Inferior parietal cortex (tissue), 1 donor: ENCODE results near the gene PTGES3L.
"Not testable (repeated sequence)": the region's sequence is repeated elsewhere in the genome, so short reads cannot be mapped to it uniquely, and the experiment has no call there.

ENCODE experiments used
- DNase-seq: peaks from one replicate; pipeline ENCODE4 v3.0.0-alpha.2; 2016; ENCODE audit errors: extremely low spot score

PTGES3L gene

GRCh38 chr17:42980274-42980765, 440 bp upstream of the PTGES3L start, which contains the start of gene RUNDC1:
RUNDC1 (plus strand) TSS chr17:42980565; CDS start chr17:42980577, 12 bp downstream.
- peak; percentile 85 for DNase-seq

GRCh38 chr17:42975701-42976100, 4.2 kb downstream of the PTGES3L start:
- not testable (repeated sequence) for DNase-seq

GRCh38 chr17:42975265-42975664, 4.6 kb downstream of the PTGES3L start:
- no peak for DNase-seq

- not testable (repeated sequence) for DNase-seq
Observed at GRCh38 chr17:42973323-42973722, 6.6 kb downstream of the PTGES3L start.

- DNase-seq, result no peak
Observed at GRCh38 chr17:42971589-42971988, 8.3 kb downstream of the PTGES3L start.

- no peak for DNase-seq
Observed at GRCh38 chr17:42969001-42969581, 10.8 kb downstream of the PTGES3L start.

GRCh38 chr17:42967925-42968324, 12.0 kb downstream of the PTGES3L start:
- DNase-seq, result no peak

GRCh38 chr17:42964161-42964932, 15.5 kb downstream of the PTGES3L start, which contains the start of gene AARSD1:
AARSD1 (minus strand) TSS chr17:42964454; CDS start chr17:42964440, 14 bp downstream.
- peak; percentile 96 for DNase-seq

- DNase-seq, result no peak
Observed at GRCh38 chr17:42953669-42954068, 26.2 kb downstream of the PTGES3L start.

- DNase-seq, result no peak
Observed at GRCh38 chr17:42950044-42950783, 29.7 kb downstream of the PTGES3L start.

- no peak for DNase-seq
Observed at GRCh38 chr17:42946812-42947211, 33.1 kb downstream of the PTGES3L start.

- DNase-seq, result no peak
Observed at GRCh38 chr17:42944211-42944610, 35.7 kb downstream of the PTGES3L start.

- peak; percentile 49 for DNase-seq
Observed at GRCh38 chr17:42937712-42938596, 41.9 kb downstream of the PTGES3L start.

GRCh38 chr17:42929497-42929844, 50.4 kb downstream of the PTGES3L start:
- no peak for DNase-seq

GRCh38 chr17:42928714-42929496, 51.0 kb downstream of the PTGES3L start:
- DNase-seq, result peak; percentile 45

- DNase-seq, result no peak
Observed at GRCh38 chr17:42924891-42925290, 55.0 kb downstream of the PTGES3L start.

GRCh38 chr17:42923472-42923871, 56.4 kb downstream of the PTGES3L start:
- DNase-seq, result not testable (repeated sequence)

GRCh38 chr17:42922294-42922693, 57.6 kb downstream of the PTGES3L start:
- DNase-seq, result no peak

- no peak for DNase-seq
Observed at GRCh38 chr17:42920922-42921321, 59.0 kb downstream of the PTGES3L start.

- DNase-seq, result no peak
Observed at GRCh38 chr17:42920106-42920900, 59.6 kb downstream of the PTGES3L start.
